GM18526 (cell line): ENCODE measurements around the gene ATP5MC2.
A peak's percentile ranks its signal among the peaks of the same experiment; 100 is the strongest.

Experiments used
- POLR2A ChIP-seq: IDR thresholded peaks from 3 replicates; pipeline ENCODE4 v1.6.1; 2011; ENCODE audit not compliant: insufficient read length; ENCODE audit errors: extremely low read depth

Gene ATP5MC2

DNA sequence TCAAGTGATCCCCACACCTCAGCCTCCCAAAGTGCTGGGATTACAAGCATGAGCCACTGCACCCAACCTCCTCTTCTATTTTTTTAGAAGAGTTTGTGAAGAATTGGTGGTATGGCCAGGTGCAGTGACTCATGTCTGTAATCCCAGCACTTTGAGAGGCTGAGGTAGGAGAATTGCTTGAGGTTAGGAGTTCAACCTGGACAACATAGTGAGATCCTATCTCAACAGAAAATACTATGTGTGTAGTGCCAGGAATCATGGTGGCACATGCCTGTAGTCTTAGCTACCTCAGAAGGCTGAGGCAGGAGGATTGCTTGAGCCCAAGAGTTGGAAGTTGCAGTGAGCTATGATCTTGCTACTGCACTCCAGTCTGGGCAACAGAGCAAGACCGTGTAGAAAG, 44.2 kb downstream of the ATP5MC2 start:
- TF ChIP-seq POLR2A = no peak

DNA sequence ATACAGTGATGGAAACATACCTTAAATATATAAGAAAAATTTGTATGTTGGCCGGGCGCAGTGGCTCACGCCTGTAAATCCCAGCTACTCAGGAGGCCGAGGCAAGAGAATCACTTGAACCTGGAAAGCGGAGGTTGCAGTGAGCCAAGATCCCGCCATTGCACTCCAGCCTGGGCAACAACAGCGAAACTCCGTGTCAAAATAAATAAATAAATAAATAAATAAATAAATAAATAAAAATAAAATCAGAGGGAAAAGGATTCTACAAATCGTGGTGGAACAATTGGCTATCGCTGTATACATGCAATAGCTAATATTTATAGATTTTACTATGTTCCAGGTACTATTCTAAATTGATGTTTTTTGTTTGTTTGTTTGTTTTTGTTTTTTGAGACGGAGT, 48.0 kb downstream of the ATP5MC2 start:
- TF ChIP-seq POLR2A = no peak

DNA sequence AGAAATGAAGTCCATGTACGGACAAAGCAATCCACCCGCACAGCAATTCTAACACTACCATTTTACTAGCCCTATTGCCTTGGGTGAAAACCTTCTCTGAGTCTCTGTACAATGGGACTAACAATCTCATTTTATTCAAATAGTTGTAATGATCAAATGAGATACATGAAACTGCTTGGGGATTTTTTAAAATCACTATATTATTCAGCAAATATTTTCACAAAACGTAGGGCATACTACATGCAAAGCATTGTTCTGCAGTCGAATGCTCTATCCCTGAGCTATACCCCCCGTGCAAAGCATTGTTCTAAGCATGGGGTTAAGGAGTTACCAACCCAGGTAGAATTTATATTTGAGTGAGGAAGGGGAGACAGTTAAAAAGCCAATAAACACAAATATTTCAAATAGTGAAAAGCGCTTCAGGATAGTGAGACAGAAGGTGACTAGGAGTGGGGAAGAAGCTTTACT, 49.1 kb downstream of the ATP5MC2 start:
- TF ChIP-seq POLR2A = no peak

GRCh38 chr12:53625946-53626701, 49.8 kb downstream of the ATP5MC2 start, which contains the start of gene ATF7:
Gene ATF7 (minus strand): TSS chr12:53626382. CDS start chr12:53601000, 25,382 bp downstream.
- TF ChIP-seq POLR2A = peak; percentile 55

- TF ChIP-seq POLR2A = no peak
Measured at GRCh38 chr12:53625373-53625945, 50.4 kb downstream of the ATP5MC2 start.

DNA sequence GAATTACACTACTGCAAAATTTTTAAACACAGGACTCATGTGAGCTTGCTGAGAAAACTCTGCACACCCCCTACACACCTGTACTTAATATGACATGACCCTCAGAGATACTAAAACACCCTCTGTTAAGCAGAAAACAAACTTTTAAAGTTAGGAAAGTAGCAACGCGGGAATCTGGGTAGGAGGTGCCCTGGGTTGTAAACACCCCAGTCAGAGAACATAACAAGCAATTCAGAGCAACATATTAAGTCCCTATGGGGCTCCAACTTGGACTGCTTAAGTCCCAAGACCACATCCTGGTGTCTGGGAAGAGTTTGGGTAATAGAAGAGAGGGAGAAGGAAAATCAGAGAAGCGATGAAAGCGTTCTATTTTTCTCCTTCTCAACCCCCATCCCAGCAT, 50.9 kb downstream of the ATP5MC2 start:
- TF ChIP-seq POLR2A = no peak

DNA sequence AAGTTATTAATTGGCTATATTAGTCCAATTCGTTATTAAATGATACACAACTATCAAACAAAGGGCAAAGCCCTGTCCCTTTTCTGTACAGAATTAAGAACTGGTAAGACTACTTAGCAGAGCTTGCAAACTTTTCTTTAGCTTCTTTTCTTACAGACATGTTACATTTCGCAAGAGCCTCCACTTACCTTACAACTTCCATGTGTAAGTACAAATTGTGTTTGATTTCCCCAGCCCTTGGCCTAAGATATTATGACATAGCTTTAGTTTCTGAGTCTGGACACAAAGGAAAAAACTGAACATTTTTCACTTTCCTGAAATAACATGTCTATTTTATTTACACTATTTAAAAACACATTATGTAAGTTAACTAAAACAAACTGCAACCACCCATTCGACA, 51.4 kb downstream of the ATP5MC2 start:
- TF ChIP-seq POLR2A = no peak

GRCh38 chr12:53623548-53624385, 52.1 kb downstream of the ATP5MC2 start:
- TF ChIP-seq POLR2A = no peak

DNA sequence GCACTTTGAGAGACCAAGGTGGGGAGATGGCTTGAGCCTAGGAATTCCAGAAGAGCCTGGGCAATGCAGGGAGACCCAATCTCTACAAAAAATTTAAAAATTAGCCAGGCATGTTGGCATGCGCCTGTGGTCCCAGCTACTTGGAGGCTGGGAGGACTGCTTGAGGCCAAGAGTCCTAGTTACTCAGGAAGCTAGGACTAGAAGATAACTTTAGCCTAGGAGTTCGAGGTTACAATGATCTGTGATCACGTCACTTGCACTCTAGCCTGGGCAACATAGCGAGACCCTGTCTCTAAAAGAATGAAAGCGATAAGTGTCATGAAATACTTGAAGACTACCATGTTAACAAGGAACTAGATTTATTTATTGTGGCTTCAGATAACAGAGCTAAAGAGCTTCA, 53.2 kb downstream of the ATP5MC2 start:
- TF ChIP-seq POLR2A = no peak

GRCh38 chr12:53618275-53618674, 57.6 kb downstream of the ATP5MC2 start:
- no peak for TF ChIP-seq POLR2A

GRCh38 chr12:53617700-53618099, 58.2 kb downstream of the ATP5MC2 start:
- no peak for TF ChIP-seq POLR2A

DNA sequence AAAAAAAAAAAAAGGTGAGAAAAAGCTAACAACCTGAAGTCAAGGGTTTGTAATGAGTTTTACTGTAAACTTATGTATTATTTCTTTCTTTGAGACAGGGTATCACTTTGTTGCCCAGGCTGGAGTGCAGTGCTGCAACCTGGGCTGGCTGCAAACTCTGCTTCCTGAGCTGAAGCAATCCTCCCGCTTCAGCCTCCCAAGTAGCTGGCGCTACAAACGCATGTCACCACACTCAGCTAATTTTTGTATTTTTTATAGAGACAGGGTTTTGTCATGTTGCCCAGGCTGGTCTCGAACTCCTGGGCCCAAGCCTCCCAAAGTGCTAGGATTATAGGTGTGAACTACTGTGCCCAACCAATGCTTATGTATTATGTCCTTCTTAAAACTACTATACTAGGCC, 58.9 kb downstream of the ATP5MC2 start:
- no peak for TF ChIP-seq POLR2A
